Panc1 (cell line): ENCODE results near the gene CPSF4. TPM values are rescaled to one million over a fixed set of nuclear protein-coding genes. Genes with fewer than 3 reads are reported as not detected.

ENCODE experiments used
- ATAC-seq: fragments of 200-7000 bp; cut with Tn5 transposase; 2 replicates; pipeline ENCODE4 v1.9.1; 2020; ENCODE audit warnings: mild to moderate bottlenecking, moderate library complexity
- BruUV-seq: library from RNA; stranded (reverse); fragments of 400-500 nt; replicated peaks from 2 replicates; lab custom pipeline; 2021; lab: Mats Ljungman, UMichigan
- CTCF ChIA-PET: fragments of 300-600 bp; sonication (Branson Sonifier 250); formaldehyde crosslinking; loops from one replicate; lab custom pipeline; 2022; ENCODE audit warnings: antibody characterized with exemption; lab: Charles Lee
- POLR2A ChIA-PET: fragments of 300-600 bp; sonication (Branson Sonifier 250); formaldehyde crosslinking; loops from one replicate; lab custom pipeline; 2022; ENCODE audit warnings: antibody characterized with exemption; lab: Charles Lee
- DNase-seq: peaks from one replicate; pipeline ENCODE4 v3.0.0-alpha.2; 2010; ENCODE audit warnings: low read depth, low spot score
- H3K27ac ChIP-seq: 2 replicates; pipeline ENCODE4 v1.5.1; 2011; ENCODE audit warnings: mild to moderate bottlenecking, low read length, inconsistent platforms
- H3K27me3 ChIP-seq: fragments of 200-500 bp; sonication (Bioruptor generic); 2 replicates; pipeline ENCODE4 v1.6.0; 2014; ENCODE audit warnings: low read length, inconsistent platforms; ENCODE audit not compliant: control insufficient read depth, insufficient read depth
- H3K36me3 ChIP-seq: fragments of 200-500 bp; sonication (Bioruptor generic); 2 replicates; pipeline ENCODE4 v1.5.1; 2014; ENCODE audit warnings: inconsistent platforms, mild to moderate bottlenecking, low read length, moderate library complexity; ENCODE audit not compliant: control insufficient read depth, insufficient read depth
- H3K4me1 ChIP-seq: 2 replicates; pipeline ENCODE4 v1.5.1; 2011; ENCODE audit warnings: inconsistent platforms, mild to moderate bottlenecking, low read length, moderate library complexity; ENCODE audit not compliant: control insufficient read depth, insufficient read depth
- H3K4me3 ChIP-seq, 2 experiments: 2 replicates each; pipeline ENCODE4 v1.5.1; 2011 to 2012; ENCODE audit warnings: low read depth in 2 of 2, low read length in 2 of 2, mild to moderate bottlenecking in 2 of 2, inconsistent platforms in 1 of 2, moderate library complexity in 1 of 2
- H3K9me3 ChIP-seq: fragments of 200-500 bp; sonication (Bioruptor generic); 2 replicates; pipeline ENCODE4 v1.5.1; 2014; ENCODE audit warnings: low read depth, mild to moderate bottlenecking, inconsistent platforms, low read length, moderate library complexity; ENCODE audit not compliant: control insufficient read depth, insufficient read depth
- CTCF ChIP-seq: fragments of 450-650 bp; IDR thresholded peaks from 2 replicates; pipeline ENCODE4 v1.5.1; 2017; ENCODE audit warnings: mild to moderate bottlenecking
- POLR2AphosphoS5 ChIP-seq: IDR thresholded peaks from 2 replicates; pipeline ENCODE4 v1.6.1; 2012; ENCODE audit warnings: mild to moderate bottlenecking, low read depth, low read length, moderate library complexity
- REST ChIP-seq, 2 experiments: IDR thresholded peaks; 2 replicates each; pipeline ENCODE4 v1.6.1; 2011 to 2012; ENCODE audit warnings: low read depth in 2 of 2, control low read depth in 1 of 2, low read length in 1 of 2, mild to moderate bottlenecking in 1 of 2, moderate library complexity in 1 of 2; ENCODE audit not compliant: insufficient read depth in 1 of 2
- SIN3A ChIP-seq: IDR thresholded peaks from 2 replicates; pipeline ENCODE4 v1.6.1; 2012; ENCODE audit warnings: low read depth, mild to moderate bottlenecking, low read length, moderate library complexity, borderline replicate concordance; ENCODE audit not compliant: insufficient read depth
- TCF7L2 ChIP-seq: IDR thresholded peaks from 2 replicates; pipeline ENCODE4 v1.6.1; 2011; ENCODE audit warnings: mild to moderate bottlenecking, low read depth, low read length, inconsistent platforms
- in situ Hi-C: cut with HindIII; loops from 2 replicates; pipeline ENCODE4 v1.10.0; 2016; ENCODE audit warnings: low sequenced_read_pairs, low pct_unique_long_range_greater_than_20kb
- intact Hi-C: fragments of 100-400 bp; cut with micrococcal nuclease; formaldehyde crosslinking; loops from one replicate; pipeline ENCODE4 v1.10.0; 2022; ENCODE audit not compliant: unreplicated experiment
- total RNA-seq: library from RNA; stranded (reverse); gene quantifications from one replicate; pipeline ENCODE4 v1.2.1, GENCODE V29; 2021; ENCODE audit not compliant: unreplicated experiment

CPSF4 gene
- total RNA-seq, 1 experiment from 2014 or later = 57.0 TPM

DNA sequence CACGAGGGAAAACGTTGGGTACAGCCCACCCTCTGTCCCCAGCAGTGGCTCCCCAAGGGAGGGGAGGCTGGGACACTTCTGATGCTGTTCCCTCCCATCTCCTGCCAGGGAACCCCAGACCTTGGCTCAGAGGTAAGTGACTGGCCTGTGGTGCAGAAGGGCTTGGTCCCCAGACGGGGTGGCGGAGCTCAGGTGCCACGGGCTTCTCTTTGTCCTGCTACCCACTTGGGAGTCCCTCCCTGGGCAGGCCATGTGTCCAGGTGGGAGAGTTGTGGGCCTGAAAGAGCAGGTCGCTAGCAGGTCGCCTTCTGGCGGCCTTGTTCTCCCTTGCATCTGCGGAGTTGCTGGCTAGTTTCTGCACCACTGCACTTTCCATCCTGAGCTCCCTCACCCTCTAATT, 17.1 kb downstream of the CPSF4 start:
- Histone ChIP-seq H3K4me1 (no peaks in the 10 kb centered on the region), H3K4me3 (no peak overlapping the region), H3K27ac (peak overlapping the region; percentile 34; the same call in 1 of the 2 replicates), H3K36me3 (peaks cover 15% of the 10 kb centered on the region), H3K9me3 (no peaks in the 10 kb centered on the region), H3K27me3 (no peaks in the 10 kb centered on the region)
- no TSS peak for BruUV-seq
- DNase-seq (no peak), ATAC-seq (no peak)
- ChIA-PET CTCF (no interaction called here), POLR2A (interaction anchor here (0.5 kb wide), 1 partner anchor 10 kb away, joined by 6 read pairs; no protein-coding TSS in a partner anchor)
- intact Hi-C loops = no loop called here
- in situ Hi-C loops = no loop called here
- TF ChIP-seq POLR2AphosphoS5 (no peak), REST (IDR thresholded peaks at IDR 0.05; ENCODE audit: insufficient read depth in 1 of 2, low read depth in 2 of 2, low read length in 1 of 2) (no peak), SIN3A (no peak), CTCF (no peak), TCF7L2 (no peak)

DNA sequence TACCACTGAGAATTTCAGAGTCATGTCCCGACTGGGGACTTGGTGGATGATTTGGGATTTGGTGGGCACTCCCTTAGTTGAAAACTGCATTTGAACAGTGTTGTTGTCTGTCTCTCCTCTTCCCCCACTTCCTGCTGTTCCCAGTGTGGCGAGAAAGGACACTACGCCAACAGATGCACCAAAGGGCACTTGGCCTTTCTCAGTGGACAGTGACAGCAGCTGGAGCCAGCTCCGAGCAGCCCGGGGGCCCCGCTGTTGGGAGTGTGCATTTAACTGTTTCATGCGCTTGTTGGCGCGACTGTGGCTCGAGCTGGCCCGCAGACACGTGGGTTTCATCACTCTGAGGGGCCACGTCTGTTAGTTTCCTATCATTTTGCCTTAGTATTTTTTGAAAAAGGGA, 17.5 kb downstream of the CPSF4 start:
- intact Hi-C loops (no loop called here), in situ Hi-C loops (no loop called here)
- ChIA-PET CTCF (no interaction called here), POLR2A (interaction anchor here (0.5 kb wide), 1 partner anchor 10 kb away, joined by 6 read pairs; no protein-coding TSS in a partner anchor)
- Histone ChIP-seq H3K36me3 (peaks cover 14% of the 10 kb centered on the region), H3K4me3 (no peak overlapping the region), H3K9me3 (no peaks in the 10 kb centered on the region), H3K27ac (peak overlapping the region; percentile 34; the same call in 1 of the 2 replicates), H3K27me3 (no peaks in the 10 kb centered on the region), H3K4me1 (no peaks in the 10 kb centered on the region)
- no peak for TF ChIP-seq POLR2AphosphoS5
- no peak for TF ChIP-seq REST (IDR thresholded peaks at IDR 0.05; ENCODE audit: insufficient read depth in 1 of 2, low read depth in 2 of 2, low read length in 1 of 2)
- no peak for TF ChIP-seq TCF7L2
- no TSS peak for BruUV-seq
- ATAC-seq (no peak), DNase-seq (no peak)
